ENCODE measurements around the gene ACR.
A peak's percentile ranks its signal among the peaks of the same experiment; 100 is the strongest.

The ACR gene

GRCh38 chr22:50717709-50718351 is 20.2 kb upstream of the ACR start:
- DNase-seq, result no peak

GRCh38 chr22:50718352-50718709 is 19.7 kb upstream of the ACR start:
- DNase-seq, result no peak

- no peak for DNase-seq
Measured at GRCh38 chr22:50719814-50720300, 18.1 kb upstream of the ACR start.

- no peak for DNase-seq
Measured at GRCh38 chr22:50720301-50721256, 17.4 kb upstream of the ACR start.

- DNase-seq, result no peak
Measured at GRCh38 chr22:50721257-50721844, 16.7 kb upstream of the ACR start.

DNA sequence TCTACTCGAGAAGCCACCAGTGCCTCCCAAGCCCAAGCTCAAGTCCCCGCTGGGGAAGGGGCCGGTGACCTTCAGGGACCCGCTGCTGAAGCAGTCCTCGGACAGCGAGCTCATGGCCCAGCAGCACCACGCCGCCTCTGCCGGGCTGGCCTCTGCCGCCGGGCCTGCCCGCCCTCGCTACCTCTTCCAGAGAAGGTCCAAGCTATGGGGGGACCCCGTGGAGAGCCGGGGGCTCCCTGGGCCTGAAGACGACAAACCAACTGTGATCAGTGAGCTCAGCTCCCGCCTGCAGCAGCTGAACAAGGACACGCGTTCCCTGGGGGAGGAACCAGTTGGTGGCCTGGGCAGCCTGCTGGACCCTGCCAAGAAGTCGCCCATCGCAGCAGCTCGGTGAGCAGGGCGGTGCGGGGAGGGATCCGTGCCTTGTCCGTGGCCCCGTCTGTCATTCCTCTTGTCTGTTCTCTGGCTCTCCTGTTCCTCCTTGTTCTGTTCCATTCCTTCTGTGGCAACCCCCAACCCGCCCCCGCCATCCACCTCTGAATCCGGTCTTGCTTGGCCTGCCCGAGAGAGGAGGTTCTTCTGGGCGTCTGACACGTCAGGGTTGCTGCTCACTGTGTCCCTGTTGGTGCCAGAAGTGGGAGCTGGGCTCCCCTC is 15.8 kb upstream of the ACR start:
- DNase-seq, result no peak

DNA sequence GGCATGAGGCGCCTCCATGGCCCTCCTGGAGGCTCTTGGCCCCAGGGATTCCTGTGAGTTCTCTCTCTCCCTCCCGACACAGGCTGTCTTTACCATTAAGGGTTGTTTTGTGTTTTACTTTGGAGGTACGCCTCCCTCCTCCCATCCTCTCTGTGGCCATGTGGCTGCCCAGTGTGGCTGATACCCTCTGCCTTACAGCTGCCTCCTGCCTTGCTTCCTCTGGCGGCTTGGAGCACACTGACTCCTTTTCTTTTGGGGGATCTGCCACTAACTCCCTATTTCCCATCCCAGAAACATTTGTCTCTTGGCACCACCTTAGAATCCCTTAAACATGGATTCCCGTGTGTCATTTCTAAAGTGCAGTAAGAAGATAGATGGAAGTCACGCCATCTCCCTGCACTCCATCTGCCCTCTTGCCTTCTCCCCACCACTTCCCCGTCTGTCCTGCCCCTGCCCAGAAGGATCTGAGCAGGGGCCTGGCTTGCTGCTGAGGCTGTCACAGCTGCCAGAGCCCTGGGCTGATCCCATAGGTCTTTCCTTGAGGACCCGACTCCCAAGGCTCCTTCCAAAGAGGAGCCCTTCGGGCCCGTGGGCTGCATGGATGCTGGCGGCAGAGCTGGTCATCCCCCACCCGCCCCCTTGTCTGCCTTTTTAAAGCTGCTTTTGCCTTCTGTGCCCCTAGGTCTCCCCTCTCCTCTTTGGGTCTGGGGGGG is 15.1 kb upstream of the ACR start:
- no peak for DNase-seq

- no peak for DNase-seq
Measured at GRCh38 chr22:50723991-50724390, 14.0 kb upstream of the ACR start.

DNA sequence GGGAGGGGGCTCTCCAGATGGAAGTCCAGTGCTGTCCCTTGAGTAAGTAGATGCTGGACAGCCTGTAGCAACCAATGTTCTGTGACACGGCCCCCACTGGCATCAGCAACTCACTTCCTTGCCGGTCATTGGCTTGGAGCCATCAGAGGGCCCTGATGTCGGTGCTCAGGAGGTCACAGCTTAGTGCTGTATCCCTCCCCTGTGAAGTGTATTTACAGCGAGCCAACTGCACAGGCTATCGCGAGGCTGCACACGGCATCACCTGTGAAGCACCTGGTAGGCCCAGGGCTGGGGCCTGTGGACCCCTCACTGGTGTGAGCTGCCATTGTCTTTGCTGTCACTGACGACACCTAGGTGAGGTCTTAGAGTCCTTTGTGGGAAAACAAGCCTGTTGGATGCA is 13.4 kb upstream of the ACR start:
- DNase-seq, result no peak

DNA sequence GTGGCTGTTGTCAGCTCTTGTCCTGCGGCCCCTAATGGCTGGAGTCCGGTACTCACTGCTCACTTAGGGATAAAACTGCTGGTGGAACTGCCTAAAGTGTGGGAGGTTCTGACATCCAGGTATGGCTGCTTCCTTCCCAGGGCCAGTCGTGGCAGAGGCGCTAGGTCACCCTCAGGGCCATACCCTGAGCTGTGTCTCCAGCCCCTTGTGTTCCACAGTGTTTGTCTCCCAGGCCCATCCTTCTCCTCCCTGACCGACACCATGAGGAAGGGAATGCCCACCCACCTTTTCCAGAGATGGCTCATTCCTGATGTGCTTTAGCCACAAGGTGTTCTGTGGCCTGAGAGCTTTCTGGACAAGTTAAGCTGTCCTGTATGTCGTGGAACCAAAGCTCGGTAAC is 12.4 kb upstream of the ACR start:
- DNase-seq, result no peak

DNA sequence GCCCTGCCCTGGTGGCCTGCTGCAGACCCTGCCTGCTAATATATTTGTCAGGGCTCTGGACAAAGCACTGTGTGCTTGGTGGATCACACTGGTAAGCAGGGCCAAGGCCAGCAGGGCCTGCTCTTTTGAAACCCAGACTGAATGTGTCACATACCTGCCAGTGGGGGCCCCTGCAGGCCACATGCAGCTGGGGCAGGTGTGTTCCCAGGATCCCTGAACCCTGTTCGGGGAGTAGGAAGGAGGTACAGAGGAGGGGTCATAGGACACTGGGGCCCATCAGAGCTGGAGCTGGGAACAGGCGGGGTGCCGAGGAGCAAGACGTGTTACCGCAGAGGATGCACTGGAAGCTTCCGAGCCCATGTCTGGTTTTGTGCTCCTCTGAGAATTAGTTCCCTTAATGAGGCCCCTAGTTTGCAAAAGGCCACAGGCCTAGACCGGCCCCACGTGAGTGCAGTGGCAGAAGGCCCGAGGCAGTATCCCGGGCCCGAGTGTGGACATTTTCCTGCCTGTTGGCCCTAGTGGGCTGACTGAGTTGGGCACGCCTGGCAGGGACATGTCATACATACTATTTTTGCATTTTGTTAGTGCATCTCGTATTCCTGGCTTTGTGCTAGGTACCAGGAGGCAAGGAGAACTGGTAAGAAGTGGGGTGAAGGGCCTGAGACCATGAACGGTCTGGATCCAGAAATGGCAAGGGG is 11.2 kb upstream of the ACR start:
- DNase-seq, result no peak

GRCh38 chr22:50727678-50728522 is 10.1 kb upstream of the ACR start:
- no peak for DNase-seq

DNA sequence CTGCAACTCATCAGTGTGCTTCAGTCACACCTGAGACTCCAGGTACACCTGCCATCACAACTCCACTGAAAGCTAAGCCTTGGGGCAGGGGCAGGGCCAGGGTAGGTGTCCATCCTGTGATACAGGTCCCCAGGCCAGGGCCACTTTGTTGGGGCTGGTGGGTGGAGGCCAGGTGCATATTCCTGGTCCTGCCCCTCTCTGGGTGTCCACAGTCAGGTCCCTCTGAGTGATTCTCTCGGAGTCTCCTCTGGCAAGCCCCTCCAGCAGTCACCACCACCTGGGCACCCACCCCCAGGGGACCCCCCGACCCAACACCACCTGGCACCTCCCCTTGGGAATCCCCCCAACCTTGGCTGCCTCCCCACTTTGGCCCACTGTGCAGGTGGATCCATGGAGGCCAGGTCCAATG is 9.5 kb upstream of the ACR start:
- DNase-seq, result no peak

GRCh38 chr22:50729391-50730012 is 8.5 kb upstream of the ACR start:
- no peak for DNase-seq

GRCh38 chr22:50730013-50730891 is 7.8 kb upstream of the ACR start:
- no peak for DNase-seq

DNA sequence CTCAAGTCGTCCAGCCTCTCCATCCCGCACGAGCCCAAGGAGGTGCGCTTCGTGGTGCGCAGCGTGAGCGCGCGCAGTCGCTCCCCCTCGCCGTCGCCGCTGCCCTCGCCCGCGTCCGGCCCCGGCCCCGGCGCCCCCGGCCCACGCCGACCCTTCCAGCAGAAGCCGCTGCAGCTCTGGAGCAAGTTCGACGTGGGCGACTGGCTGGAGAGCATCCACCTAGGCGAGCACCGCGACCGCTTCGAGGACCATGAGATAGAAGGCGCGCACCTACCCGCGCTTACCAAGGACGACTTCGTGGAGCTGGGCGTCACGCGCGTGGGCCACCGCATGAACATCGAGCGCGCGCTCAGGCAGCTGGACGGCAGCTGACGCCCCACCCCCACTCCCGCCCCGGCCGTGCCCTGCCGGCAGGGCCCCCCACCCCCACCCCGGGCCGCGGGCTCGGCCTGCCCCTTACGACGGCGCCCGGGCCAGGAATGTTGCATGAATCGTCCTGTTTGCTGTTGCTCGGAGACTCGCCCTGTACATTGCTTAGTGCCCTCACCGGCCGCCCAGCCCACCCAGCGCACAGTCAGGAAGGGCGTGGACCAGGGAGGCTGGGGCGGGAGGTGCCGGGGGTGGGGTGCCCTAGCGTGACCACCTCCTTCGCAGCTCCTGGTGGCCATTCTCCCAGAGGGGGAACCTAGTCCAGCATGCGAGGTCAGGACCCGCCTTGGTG is 6.9 kb upstream of the ACR start:
- DNase-seq, result no peak

DNA sequence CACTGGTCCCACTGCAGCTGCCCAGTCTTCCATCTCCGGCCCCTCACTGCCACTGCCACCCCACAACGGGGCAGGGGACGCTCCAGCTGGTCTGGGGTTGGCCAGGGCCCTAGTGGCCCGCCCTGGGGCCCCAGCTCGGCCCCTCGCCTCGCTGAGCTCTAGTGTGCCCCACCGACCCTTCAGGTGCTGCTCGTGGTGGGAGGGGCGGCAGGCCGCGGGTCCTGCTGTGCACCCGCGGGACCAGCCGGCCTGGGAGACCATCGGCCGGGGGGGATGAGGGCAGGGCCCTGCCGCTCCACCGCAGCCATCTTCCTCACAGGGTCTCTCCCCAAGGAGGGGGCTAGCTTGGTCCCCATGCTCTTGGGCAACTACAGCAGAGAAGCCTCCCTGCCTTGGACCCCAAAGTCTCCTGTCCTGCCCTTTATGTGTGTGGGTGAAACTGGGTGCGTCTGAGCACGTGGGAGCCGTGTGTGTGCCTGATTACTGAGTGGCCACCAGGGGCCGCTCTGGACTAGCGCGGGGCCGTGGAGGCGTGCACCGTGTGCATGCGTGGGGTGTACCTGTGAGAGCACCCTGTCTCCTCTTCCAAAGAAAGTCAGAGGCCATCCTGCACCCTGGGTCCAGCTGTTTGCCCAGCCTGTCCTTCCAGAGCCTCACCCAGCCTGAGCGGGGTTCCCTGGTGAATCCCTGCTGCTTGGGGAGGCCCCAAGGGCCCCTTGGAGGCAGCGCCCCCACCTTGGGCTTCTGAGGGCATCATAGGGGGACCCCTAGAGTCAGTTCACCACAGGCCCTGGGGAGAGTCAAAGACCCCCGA is 6.0 kb upstream of the ACR start:
- peak; percentile 72 for DNase-seq

DNA sequence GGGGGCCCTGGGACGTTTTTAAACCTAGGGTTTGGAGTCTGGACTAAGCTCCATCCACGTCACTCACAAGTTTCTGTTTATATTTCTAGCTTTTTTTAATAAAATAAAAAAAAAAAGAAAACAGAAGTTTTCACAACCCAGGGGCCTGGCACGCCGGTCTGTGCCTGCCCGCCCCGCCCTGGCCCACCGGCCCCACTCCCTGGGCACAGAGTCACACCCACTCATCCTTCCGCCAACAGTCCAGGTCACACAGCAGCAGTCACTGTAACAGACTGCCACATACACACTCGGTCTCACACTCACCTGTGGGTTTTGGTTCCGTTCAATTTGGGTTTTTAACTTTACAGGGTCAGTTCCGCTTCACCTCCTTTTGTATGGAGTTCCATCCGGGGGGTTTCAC is 5.3 kb upstream of the ACR start:
- no peak for DNase-seq
